22Rv1 (cell line): Measurements from ENCODE around the gene VEGFB.

Experiments
- ZFX ChIP-seq: fragments of 450-650 bp; IDR thresholded peaks from 2 replicates; pipeline ENCODE4 v1.6.1; 2017; ENCODE audit warnings: antibody characterized with exemption, borderline replicate concordance
- TF ChIP-seq, protein P1 (sequence below): fragments of 450-650 bp; IDR thresholded peaks from 2 replicates; pipeline ENCODE4 v1.5.1; 2017; ENCODE audit warnings: mild to moderate bottlenecking

DNA sequence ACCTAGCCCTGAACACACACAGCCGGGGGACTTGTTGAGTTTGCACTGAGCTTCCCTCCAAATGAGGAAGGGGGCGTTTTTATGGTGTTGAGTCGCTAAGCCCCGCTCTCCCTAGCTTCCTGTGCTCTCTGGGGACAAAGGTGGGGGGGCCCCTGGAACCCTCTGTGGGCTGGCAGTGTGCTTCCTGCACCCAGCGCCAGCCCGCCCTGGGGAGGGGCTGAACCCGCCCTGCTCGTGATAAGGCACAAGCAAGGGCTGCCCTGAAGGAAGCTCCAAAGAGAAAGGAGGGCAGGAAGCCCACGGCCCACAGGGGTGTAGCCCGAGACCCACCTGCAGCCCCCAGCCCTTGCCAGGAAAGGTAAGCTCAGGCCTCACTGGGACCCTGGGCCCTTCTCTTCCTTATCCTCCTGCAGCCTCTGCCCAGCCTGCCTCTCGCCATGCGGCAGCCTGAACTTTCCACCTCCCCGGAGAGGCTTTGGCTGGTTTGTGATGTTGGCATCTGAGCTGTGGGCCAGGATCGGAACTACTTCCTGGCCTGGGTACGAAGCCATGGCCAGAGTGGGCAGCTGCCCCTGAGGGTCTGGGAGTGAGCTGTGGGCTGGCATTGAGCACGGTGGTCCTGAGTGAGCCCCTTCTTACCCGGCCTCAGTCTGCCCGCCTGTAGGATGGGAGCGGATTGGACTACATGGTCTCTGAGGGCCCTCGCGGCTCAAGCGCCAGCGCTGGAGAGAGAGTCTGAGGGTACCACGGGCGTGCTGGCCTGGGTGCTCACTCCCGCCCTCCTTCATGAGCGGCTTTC lies 27.7 kb upstream of the VEGFB start, which contains the start of gene FERMT3:
- TF ChIP-seq, protein P1, sequence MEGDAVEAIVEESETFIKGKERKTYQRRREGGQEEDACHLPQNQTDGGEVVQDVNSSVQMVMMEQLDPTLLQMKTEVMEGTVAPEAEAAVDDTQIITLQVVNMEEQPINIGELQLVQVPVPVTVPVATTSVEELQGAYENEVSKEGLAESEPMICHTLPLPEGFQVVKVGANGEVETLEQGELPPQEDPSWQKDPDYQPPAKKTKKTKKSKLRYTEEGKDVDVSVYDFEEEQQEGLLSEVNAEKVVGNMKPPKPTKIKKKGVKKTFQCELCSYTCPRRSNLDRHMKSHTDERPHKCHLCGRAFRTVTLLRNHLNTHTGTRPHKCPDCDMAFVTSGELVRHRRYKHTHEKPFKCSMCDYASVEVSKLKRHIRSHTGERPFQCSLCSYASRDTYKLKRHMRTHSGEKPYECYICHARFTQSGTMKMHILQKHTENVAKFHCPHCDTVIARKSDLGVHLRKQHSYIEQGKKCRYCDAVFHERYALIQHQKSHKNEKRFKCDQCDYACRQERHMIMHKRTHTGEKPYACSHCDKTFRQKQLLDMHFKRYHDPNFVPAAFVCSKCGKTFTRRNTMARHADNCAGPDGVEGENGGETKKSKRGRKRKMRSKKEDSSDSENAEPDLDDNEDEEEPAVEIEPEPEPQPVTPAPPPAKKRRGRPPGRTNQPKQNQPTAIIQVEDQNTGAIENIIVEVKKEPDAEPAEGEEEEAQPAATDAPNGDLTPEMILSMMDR, result no peak
- no peak for TF ChIP-seq ZFX
